Effector CD8-positive, alpha-beta T cell (primary cell): ENCODE results near the gene AOC2.
"Not testable (repeated sequence)": the region's sequence is repeated elsewhere in the genome, so short reads cannot be mapped to it uniquely, and the experiment has no call there.

ENCODE experiments used
- DNase-seq: peaks from one replicate; lab custom pipeline; 2025; lab: John Stamatoyannopoulos, UW

The AOC2 gene

GRCh38 chr17:42855048-42855596 is 10.7 kb downstream of the AOC2 start:
- no peak for DNase-seq

- not testable (repeated sequence) for DNase-seq
These were observed 11.7 kb downstream of the AOC2 start for GRCh38 chr17:42856093-42856492.

- DNase-seq: not testable (repeated sequence)
These were observed 12.1 kb downstream of the AOC2 start for GRCh38 chr17:42856516-42856915.

- no peak for DNase-seq
These were observed 13.0 kb downstream of the AOC2 start for GRCh38 chr17:42857389-42857788.

- no peak for DNase-seq
These were observed 21.3 kb downstream of the AOC2 start for GRCh38 chr17:42865638-42866094.

GRCh38 chr17:42866216-42866615 is 21.8 kb downstream of the AOC2 start:
- no peak for DNase-seq

GRCh38 chr17:42866631-42867575 is 22.5 kb downstream of the AOC2 start:
- no peak for DNase-seq

GRCh38 chr17:42867694-42868261 is 23.4 kb downstream of the AOC2 start:
- DNase-seq: not testable (repeated sequence)

- no peak for DNase-seq
These were observed 24.0 kb downstream of the AOC2 start for GRCh38 chr17:42868338-42868737.

GRCh38 chr17:42871647-42872046 is 27.3 kb downstream of the AOC2 start:
- DNase-seq: no peak

GRCh38 chr17:42872251-42872965 is 28.0 kb downstream of the AOC2 start:
- no peak for DNase-seq

GRCh38 chr17:42873315-42873714 is 28.9 kb downstream of the AOC2 start:
- DNase-seq: no peak

- DNase-seq: not testable (repeated sequence)
These were observed 29.7 kb downstream of the AOC2 start for GRCh38 chr17:42873932-42874695.

- DNase-seq: no peak
These were observed 32.7 kb downstream of the AOC2 start for GRCh38 chr17:42877037-42877436.

GRCh38 chr17:42878123-42878880 is 33.9 kb downstream of the AOC2 start:
- DNase-seq: no peak

- DNase-seq: no peak
These were observed 34.7 kb downstream of the AOC2 start for GRCh38 chr17:42878924-42879595.

- no peak for DNase-seq
These were observed 35.2 kb downstream of the AOC2 start for GRCh38 chr17:42879596-42879985.

- no peak for DNase-seq
These were observed 36.5 kb downstream of the AOC2 start for GRCh38 chr17:42880776-42881310.

GRCh38 chr17:42881706-42882105 is 37.3 kb downstream of the AOC2 start:
- DNase-seq: not testable (repeated sequence)

- DNase-seq: no peak
These were observed 37.8 kb downstream of the AOC2 start for GRCh38 chr17:42882166-42882565.
